Transverse colon (tissue), 4 donors: ENCODE results near the gene SYPL1.

ENCODE experiments used
- CTCF ChIP-seq, 5 experiments: fragments of 200-600 bp in 3 of 5; fragments of 450-650 bp in 2 of 5; sonication (generic) in 3 of 5; IDR thresholded peaks; 1 replicate in 2 of 5; 2 replicates in 3 of 5; pipeline ENCODE4 v1.5.1; 2016 to 2017; ENCODE audit warnings: antibody characterized with exemption in 5 of 5, inconsistent platforms in 3 of 5, mild to moderate bottlenecking in 2 of 5, moderate library complexity in 1 of 5
- POLR2A ChIP-seq: fragments of 450-650 bp; IDR thresholded peaks from one replicate; pipeline ENCODE4 v1.6.1; 2016; ENCODE audit warnings: antibody characterized with exemption, mild to moderate bottlenecking, moderate library complexity
- POLR2AphosphoS5 ChIP-seq, 3 donors: sonication (generic); formaldehyde crosslinking; IDR thresholded peaks; one replicate each; pipeline ENCODE4 v1.6.1; 2016; ENCODE audit warnings: antibody characterized with exemption in 3 of 3

- TF ChIP-seq POLR2A (no peak), CTCF (IDR thresholded peaks at IDR 0.05) (no peak), POLR2AphosphoS5 (IDR thresholded peaks at IDR 0.05) (no peak)
These were observed 28.5 kb upstream of the SYPL1 start for GRCh38 chr7:106140406-106141173.
